H1 (cell line): ENCODE measurements around the gene SPIB. TPM values are rescaled to one million over a fixed set of nuclear protein-coding genes. Genes with fewer than 3 reads are reported as not detected.

ENCODE experiments used
- BRCA1 ChIP-seq: IDR thresholded peaks from 2 replicates; pipeline ENCODE4 v1.6.1; 2012; ENCODE audit warnings: low read depth, low read length, improper control_type of control experiment
- CBX5 ChIP-seq: fragments of 300-800, 300-1000 bp; sonication (generic); IDR thresholded peaks from 2 replicates; pipeline ENCODE4 v1.7.1; 2016; ENCODE audit warnings: antibody characterized with exemption, low read length, low read depth
- CBX8 ChIP-seq: fragments of 300-800, 300-1000 bp; sonication (generic); IDR thresholded peaks from 2 replicates; pipeline ENCODE4 v1.7.1; 2016; ENCODE audit warnings: low read depth, low read length, borderline replicate concordance
- CHD7 ChIP-seq: fragments of 300-600 bp; sonication (generic); IDR thresholded peaks from 2 replicates; pipeline ENCODE4 v1.7.1; 2012; ENCODE audit warnings: low read length, moderate library complexity, mild to moderate bottlenecking, inconsistent platforms; ENCODE audit not compliant: insufficient replicate concordance
- CREB1 ChIP-seq: IDR thresholded peaks from 2 replicates; pipeline ENCODE4 v1.6.1; 2012; ENCODE audit warnings: inconsistent platforms
- HDAC2 ChIP-seq, 2 experiments: fragments of 300-600 bp in 1 of 2; sonication (generic) in 1 of 2; IDR thresholded peaks; 2 replicates each; pipeline ENCODE4 v1.6.1; 2011 to 2012; ENCODE audit warnings: low read depth in 2 of 2, low read length in 2 of 2, mild to moderate bottlenecking in 2 of 2, moderate library complexity in 2 of 2, borderline replicate concordance in 1 of 2, inconsistent platforms in 1 of 2
- NANOG ChIP-seq: IDR thresholded peaks from 2 replicates; pipeline ENCODE4 v1.6.1; 2011; ENCODE audit warnings: low read length, low read depth, mild to moderate bottlenecking, inconsistent platforms; ENCODE audit not compliant: insufficient read depth, poor library complexity, severe bottlenecking
- SIN3A ChIP-seq, 2 experiments: IDR thresholded peaks in 1 of 2; conservative IDR thresholded peaks in 1 of 2; 2 replicates each; pipeline ENCODE4 v1.6.1; 2011 to 2012; ENCODE audit warnings: low read length in 2 of 2, improper control_type of control experiment in 1 of 2, low read depth in 1 of 2, mild to moderate bottlenecking in 1 of 2
- ZNF274 ChIP-seq: IDR thresholded peaks from 2 replicates; pipeline ENCODE4 v1.7.0; 2012; ENCODE audit warnings: low read length, borderline replicate concordance; ENCODE audit errors: extremely low read depth
- polyA plus RNA-seq, 7 experiments: library from polyadenylated mRNA; depleted of rRNA in 3 of 7; stranded (reverse) in 5 of 7; unstranded in 2 of 7; fragments of >200 nt in 5 of 7; fragments of 200-250 nt in 2 of 7; gene quantifications; 1 replicate in 5 of 7; 2 replicates in 1 of 7; 4 replicates in 1 of 7; pipeline versions ENCODE4 v1.2.1 to v1.2.3, GENCODE V29; 2011 to 2013; ENCODE audit warnings: missing spikeins in 2 of 7, mixed read lengths in 2 of 7
- total RNA-seq: library from RNA; stranded (reverse); fragmentation: NEBNext Ultra II Directional; extraction: Animal tissue kit (Norgen Biotek cat#: 25700); gene quantifications from 2 replicates; pipeline ENCODE4 v1.2.1, GENCODE V29; 2021

Gene SPIB
- total and polyA plus RNA-seq, 2 of the 8 experiments (the other 6 are each of a cell fraction or from before 2014, with no cell fraction given) = 11.1 to 17.4 TPM

GRCh38 chr19:50414864-50415660 lies 3.7 kb upstream of the SPIB start (continued):
- no peak for TF ChIP-seq CHD7
- TF ChIP-seq SIN3A (conservative IDR thresholded peaks at IDR 0.05 in 1 of 2, IDR thresholded peaks at IDR 0.05 in 1 of 2; ENCODE audit: low read depth in 1 of 2, low read length in 2 of 2) = peak; percentile 23 to 63; a peak in 2 of 4 replicates
- peak; percentile 74; the same call in 1 of the 2 replicates for TF ChIP-seq CREB1
- TF ChIP-seq CBX5 = no peak
- no peak for TF ChIP-seq ZNF274
- no peak for TF ChIP-seq NANOG
- no peak for TF ChIP-seq CBX8
- TF ChIP-seq BRCA1 = no peak
- no peak for TF ChIP-seq HDAC2 (IDR thresholded peaks at IDR 0.05; ENCODE audit: borderline replicate concordance in 1 of 2, low read depth in 2 of 2, low read length in 2 of 2)
